ENCODE data around the gene CNGB1.
"Not testable (repeated sequence)": the region's sequence is repeated elsewhere in the genome, so short reads cannot be mapped to it uniquely, and the experiment has no call there.

The CNGB1 gene

DNA sequence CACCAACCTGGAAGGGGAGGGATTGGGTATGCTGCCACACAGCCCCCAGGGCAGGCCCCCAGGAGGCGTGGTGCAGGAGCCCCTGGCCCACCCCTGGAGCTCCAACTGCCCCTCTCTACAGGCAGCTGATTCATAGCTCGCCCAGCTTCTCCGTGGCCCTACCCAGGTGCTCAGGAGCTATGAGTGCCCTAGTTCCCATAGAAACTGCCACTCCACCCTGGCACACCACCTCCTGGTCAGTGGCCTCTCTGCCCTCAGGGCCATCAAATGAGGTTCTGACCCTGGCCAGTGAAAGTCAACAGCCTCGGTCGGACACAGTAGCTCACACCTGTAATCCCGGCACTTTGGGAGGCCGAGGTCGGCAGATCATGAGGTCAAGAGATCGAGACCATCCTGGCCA is 18.0 kb downstream of the CNGB1 start:
- DNase-seq (ENCODE audit: low spot score): no peak

DNA sequence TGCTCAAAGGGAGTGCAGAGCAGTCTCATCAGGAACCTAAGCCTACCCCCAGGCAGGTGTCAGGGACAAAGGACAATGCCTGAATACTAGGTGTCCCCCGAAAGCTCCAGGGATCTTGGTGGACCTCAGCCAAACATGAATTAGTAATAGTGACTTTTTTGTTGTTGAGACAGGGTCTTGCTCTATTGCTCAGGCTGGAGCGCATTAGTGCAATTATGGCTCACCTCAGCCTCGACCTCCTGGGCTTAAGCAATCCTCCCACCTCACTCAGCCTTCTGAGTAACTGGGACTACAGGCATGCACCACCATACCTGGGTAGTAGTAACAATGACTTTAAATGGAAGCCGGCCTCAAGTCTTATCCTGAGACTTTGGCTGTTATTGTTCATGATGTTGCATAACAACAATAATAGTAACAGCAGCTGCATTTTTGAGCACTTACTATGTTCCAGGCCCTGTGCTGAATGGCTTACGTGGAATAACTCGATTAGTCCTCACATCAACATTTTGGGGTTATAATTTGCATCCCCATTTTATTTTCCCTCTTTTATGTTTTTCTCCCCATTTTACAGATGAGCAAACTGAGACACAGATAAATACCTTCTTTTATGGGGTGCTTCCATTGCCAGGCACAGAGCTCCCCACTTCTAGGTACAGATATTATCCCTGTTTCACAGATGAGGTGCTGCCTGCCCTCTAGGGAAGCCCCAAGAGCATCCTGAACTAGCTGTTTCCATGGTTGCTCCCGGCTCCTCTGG is 19.5 kb downstream of the CNGB1 start:
- no peak for DNase-seq (ENCODE audit: low spot score)

DNA sequence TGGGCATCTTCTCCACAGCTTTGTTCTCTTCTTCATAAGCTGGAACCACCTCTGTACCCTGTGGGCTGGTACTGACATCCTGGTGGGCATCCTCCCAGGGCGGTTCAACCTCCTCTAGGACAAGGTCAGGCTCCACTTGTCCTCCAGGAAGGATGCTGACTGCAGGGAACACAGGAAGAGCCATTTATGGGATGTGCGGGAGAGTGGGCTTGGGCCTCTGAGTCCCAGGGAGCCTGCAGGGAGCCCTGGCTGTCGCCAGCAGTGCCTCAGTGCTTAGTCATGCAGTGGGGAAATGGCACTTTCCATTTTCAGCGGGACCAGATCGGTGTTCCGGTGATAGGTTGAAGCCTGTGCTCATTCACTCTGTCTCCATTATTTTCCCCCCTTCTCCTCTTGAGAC is 20.5 kb downstream of the CNGB1 start:
- DNase-seq (ENCODE audit: low spot score): no peak

DNA sequence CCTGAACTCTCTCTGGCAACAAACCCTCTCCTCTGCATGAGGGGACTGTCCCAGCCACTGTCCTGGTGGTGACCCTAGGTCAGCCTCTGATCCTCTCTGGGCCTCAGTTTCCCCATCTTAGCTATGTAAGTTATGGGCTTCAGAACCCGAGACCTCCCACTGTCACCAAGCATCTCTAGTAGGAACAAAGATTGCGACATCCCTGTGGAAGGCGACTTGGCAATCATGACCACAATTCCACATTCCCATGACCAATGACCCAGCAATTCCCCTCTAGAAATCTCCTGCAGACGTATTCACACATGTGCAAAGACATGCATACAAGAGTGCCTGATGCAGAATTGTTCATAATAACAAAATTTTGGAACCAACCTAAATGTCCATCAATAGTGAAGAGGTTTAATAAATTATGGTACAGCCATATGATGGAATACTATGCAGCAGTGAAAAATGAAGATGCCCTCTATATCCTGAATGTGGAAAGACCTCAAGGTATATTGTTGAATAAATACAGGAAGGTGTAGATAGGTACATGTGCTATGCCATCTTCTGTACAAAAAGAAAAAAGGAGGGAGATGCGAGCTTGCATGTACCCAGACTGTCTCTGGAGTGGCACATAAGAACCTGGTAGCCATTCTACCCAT is 21.2 kb downstream of the CNGB1 start:
- DNase-seq (ENCODE audit: low spot score): no peak

DNA sequence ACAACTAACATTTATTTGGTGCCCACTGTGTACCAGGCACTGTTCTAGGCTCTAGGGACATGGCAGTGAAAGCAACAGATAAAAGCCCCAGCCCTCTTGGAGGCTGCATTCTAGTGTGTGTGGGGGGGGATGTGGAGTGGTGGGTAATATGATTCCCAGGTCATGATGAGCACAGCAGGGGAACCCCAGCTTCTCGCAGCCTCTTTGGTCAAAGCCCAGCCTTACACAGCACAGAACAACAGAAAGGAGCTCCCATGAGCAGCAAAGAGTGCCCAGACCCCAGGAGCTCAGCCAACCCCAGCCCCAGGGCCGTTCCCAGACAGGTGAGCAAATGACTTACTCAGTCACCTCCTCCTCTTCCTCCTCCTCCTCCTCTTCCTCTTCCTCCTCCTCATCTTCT is 21.9 kb downstream of the CNGB1 start:
- DNase-seq (ENCODE audit: low spot score): no peak

DNA sequence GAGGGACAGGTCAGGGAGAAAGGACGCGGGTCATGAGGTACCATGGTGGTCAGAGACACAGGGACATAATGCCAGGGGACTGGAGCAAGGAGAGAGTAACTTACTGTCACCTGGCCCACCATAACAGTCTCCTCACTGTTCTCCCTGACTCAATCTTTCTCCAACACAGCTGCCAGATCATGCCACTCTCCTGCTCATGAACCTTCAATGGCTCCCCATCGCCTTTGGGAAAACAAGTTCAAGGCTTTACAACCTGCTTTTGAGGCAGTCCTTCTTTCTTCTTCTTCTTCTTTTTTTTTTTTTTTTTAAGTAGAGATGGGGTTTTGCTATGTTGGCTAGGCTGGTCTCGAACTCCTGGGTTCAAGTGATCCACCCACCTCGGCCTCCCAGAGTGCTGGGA is 22.9 kb downstream of the CNGB1 start:
- DNase-seq (ENCODE audit: low spot score): no peak

DNA sequence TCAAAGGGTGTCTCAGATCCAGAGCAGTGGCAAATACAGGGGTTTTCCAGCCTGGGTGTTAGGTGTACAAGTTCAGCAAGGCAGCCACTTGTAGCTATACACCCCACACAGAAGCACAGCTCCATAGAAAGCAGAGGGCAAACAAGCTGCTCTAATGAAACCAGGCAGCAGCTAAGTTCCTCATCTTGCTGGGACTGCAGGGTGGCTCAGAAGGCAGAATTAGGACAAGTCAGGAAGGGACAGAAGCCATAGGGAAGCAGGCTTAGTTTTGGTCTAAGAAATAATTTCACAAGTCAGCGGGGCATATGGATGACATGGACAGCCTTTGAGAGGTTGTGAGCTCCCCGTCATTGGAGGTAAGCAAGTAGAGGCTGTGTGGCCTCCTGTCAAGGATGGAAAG is 23.7 kb downstream of the CNGB1 start:
- no peak for DNase-seq (ENCODE audit: low spot score)

DNA sequence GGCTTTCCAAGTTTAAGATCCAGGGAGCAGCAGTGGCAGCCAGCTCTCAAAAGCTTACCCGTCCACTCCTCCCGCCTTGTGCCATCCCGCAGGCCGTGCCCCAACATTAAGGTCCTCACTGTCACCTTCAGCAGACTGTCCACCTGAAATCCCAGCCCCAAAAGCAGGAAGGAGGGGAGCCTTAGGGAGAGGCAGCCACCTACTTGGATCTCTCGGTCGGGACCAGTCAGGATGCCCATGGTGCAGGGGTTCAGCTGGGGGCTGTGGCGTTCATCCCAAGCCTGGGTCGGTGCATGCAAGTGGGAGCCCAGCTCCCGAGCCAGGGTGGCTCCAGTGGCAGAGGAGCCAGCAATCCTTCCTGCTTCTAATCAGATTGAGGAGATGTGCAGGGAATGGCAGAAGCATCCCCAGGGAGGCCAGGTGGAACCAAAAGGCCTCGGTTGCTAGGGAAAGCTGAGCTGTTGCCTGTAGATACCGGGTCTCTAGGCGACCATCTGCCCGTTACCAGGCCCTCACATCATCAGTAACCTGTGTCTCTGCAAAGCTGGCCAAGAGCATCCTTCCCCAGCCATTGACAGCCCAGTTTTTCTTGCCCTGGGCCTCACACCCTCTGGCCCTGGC is 24.6 kb downstream of the CNGB1 start:
- no peak for DNase-seq (ENCODE audit: low spot score)

DNA sequence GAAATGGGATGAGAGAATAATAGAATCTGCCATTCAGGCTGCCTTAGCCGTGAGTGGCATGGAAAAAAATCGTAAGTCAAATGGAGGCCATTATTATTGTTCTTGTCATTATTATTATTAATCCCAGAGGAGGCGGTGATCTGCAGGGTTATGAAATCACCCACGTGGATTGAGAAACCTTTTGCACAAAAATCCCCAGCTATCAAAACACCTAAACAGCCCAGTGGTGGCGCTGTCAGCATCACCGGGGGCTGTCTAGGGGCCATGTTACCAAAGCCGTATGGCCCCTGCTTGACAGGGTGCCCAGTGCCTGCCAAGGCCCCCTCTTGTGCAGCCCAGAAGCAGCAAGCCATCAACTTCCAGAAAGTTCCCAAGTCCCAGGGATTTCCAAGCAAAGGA is 25.2 kb downstream of the CNGB1 start:
- DNase-seq (ENCODE audit: low spot score): no peak

DNA sequence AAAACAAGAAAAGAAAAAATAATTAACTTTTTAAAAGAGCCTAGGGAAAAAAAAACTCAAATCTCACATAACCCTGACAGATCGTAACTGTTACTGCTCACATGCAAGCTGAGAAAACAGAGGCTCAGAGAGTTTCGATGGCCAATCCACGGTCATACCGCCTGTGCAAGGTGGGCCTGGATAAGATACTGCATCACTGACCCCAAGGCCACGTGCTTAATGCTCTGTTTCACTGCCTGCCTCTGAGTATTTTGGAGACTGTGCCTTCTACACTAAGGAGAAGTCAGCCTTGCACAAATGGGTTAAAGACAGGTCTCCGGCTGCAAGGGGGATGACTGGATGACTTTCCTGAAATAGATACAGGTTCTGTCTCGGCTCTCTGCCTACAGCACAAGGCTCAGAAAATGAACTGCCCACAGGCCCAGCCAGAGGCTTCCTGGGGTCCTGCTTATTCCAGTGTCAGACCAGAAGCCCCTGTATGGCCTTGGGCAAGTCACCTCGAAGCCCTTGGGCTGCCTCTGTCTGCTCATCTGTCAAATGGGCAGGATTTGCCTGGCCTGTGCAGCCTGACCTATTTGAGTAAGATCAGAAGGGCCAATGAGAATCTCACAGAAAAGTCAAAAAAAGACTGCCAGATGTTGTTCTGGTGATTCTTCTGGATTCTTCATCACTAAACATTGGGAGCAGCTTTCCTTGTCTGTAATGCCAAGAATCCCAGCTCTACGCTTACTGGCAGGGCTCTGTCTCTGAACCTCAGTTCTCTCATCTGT is 25.8 kb downstream of the CNGB1 start:
- no peak for DNase-seq (ENCODE audit: low spot score)

DNA sequence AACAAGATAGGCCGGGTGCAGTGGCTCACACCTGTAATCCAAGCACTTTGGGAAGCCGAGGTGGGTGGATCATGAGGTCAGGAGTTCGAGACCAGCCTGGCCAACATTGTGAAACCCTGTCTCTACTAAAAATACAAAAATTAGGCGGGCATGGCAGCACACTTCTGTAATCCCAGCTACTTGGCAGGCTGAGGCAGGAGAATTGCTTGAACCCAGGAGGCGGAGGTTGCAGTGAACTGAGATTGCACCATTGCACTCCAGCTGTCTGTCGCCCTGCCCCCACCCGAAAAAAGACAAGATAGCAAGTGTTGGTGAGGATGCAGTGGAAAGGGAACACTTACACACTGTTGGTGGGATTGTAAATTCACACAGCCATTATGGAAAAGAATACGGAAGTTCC is 27.5 kb downstream of the CNGB1 start:
- not testable (repeated sequence) for DNase-seq (ENCODE audit: low spot score)

DNA sequence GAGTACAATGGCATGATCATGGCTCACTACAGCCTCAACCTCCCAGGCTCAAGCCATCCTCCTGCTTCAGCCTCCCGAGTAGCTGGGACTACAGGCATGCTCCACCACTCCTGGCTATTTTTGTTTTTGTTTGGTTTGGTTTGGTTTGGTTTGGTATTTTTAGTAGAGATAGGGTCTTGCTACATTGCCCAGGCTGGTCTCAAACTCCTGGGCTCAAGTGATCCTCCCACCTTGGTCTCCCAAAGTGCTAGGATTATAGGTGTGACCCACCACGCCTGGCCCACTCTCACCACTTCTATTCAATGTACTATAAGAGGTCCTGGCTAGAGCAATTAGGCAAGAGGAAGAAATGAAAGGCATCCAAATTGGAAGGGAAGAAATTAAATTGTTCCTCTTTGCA is 29.0 kb downstream of the CNGB1 start:
- DNase-seq (ENCODE audit: low spot score): not testable (repeated sequence)

DNA sequence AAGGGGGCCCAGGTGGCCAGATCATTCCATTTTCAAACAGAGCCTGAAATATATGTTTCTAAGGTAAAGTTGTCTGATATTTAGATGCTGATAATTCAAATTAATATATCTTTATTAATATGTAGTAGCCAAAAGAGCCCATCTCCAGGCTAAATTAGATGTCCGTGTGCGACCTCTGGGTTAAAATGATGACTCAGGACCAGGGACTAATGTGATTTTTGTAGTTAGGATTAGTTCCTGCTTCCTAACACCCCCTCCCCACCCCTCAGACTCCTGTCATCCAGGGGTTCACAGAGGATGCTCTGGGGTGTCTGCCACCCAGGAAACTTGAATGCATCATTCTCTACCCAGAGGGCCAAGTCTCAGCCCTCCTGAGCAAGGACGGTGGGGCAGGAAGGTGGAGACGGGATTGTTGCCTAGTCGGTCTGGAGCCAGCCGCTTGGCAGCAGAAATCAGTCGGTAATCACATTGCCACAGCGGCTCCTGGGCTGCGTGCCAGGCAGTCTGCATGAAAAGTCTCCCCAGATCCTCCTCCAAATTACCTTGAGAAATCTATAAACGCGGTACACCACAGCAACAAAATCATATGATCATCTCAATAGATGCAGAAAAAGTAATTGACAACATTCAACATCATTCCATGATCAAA is 29.8 kb downstream of the CNGB1 start:
- no peak for DNase-seq (ENCODE audit: low spot score)

DNA sequence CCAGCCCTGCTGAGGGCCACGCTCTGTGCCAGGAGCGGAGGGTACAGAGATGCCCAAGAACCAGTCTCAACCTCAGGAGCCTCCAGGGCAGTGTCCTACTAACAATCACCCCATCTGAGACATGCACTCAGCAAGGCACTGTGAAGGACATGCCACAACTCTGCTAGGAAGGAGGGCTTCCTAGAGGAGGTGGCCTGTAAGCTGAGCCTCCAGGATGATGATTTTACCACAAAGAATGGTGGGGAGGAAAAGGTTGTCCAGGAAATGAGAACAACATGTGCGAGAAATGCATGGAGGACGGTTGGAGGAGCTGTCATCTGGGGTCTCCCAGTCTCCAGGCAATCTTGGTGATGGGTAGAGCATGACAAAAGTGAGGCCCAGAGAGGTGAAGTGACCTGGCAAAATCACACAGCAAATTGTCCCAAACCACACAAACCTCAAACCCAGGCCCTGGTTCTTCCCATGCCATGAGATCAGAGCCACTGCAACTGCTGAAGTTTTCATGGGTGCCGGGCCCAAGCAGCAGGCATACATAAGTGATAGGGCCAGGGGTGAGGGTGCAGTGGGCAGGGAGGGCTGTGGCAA is 30.5 kb downstream of the CNGB1 start:
- DNase-seq (ENCODE audit: low spot score): no peak

DNA sequence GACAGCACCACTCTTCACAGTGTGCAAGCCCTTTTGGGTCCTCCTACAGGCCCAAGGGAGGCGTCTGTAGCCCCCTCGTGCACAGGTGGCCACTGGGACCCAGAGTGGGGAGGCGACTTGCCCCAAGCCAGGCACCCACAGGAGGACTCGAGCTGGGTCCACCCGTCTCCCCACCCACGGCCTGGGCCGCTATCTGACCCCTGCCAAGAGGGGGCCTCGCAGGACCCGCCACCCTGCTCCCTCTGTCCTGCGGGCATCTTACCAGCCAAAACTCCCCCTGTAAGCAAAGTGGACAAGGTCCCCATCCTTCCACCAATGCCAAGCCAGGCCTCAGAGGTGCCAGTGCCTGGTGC is 31.1 kb downstream of the CNGB1 start:
- no peak for DNase-seq (ENCODE audit: low spot score)

DNA sequence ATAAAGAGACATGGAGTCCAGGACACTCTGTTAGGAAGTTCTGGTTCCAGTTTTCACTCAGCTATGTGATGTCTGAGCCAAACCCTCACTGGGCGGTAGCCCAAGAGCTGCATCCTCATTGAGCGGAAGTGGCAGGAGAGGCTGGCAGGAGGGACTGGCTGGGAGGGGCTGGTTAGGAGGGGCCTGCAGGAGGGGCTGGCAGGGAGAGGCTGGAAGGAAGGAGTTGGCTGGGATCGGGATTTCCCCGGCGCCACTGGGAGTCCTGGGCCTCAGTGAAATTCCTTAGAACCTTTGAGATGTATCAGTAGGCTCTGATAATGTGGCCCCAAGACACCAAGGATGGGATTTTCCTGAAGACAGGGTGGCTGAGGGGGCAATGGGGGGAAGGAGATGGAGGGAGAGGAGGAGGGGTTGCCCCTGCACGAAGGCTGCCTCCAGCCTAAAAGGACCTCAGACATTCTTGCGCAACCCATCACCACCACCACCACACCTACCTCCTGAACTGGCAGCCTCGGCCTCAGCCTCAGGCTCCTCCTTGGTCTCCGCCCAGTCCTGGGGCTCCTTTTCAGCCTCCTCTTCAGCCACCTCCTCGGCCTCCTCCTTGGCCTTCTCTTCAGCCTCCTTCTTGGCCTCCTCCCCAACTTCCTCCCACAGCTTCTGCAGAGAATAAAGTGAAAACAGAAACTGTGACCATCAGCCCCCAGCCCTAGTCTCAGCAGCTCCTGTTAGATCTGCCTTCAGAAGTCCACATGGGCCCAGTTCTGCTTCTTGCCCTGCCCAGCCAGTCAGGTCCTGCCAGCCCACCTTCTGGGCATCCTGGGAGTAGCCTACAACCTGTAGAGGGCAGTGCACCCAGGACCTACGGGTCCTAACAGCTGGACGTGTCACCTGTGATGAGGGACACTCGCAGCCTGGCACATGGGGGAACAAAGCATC is 31.7 kb downstream of the CNGB1 start:
- no peak for DNase-seq (ENCODE audit: low spot score)

DNA sequence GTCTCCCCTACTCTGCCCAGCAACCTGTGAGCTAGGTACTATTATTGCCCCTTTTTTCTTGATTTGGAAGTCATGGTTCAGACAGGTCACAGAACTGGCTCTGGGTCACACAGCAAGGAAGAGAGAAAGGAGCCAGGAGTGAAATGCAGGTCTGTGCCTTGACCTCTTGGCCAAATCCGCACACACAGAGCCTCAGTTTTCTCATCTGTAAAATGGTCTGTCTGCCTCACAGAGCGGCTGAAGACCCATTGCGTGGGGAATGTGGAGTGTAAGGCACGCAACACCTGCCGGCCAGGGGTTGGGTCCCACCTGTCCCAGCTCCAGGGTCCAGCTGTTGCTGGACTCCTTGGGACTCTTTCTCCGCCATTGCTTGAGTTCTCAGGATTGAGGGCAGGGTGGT is 32.4 kb downstream of the CNGB1 start:
- DNase-seq (ENCODE audit: low spot score): no peak

DNA sequence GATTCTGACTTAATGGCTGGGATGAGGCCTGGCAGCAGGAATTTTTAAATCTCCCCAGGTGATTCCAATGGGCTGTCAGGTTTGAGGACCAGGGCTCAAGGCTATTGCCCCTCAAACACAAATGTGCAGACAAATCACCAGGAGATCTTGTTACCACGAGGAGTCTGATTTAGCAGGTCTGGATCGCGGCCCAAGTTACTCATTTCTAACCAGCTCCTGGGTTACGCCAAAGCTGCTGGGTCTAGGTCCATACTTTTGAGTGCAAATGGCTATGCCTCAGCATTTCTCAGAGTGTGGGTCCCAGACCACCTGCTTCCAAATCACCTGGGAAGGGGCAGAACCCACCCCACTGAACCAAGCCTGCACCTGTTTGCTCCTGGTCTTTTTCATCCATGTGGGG is 33.1 kb downstream of the CNGB1 start:
- no peak for DNase-seq (ENCODE audit: low spot score)

DNA sequence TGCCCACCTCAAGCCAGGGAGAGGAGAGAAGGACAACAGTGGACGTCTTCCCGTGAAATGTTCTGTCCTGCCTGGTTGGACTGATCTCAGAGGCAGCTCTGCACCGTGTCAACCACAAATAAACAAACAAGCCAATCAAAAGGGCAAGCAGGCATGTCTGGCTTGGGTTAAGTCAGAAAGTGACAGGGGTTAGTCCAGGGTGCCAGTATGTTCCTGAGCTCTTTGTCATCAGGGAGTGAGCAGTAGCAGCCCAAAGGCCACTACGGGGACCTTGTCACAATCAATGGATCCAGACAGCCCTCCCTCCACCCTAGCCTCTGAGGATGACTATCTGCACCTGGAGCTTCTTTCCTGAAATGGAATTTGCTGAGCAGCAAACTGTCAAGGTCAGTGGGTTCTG is 35.0 kb downstream of the CNGB1 start:
- no peak for DNase-seq (ENCODE audit: low spot score)

DNA sequence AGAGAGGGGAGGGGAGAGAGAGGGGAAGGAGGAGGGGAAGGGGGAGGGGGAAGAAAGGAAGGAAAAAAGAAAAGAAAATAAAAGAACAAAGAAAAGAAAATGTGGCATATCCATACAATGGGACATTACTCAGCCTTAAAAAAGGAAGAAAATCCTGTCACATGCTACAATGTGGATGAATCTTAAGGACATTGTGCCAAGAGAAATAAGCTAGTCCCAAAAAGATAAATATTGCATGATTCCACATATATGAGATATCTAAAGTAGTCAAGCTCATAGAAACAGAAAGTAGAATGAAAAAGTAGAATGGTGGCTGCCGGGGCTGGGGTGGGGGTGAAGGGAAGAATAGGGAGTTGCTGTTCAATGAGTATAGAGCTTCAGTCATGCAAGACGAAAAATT is 40.4 kb downstream of the CNGB1 start:
- no peak for DNase-seq (ENCODE audit: low spot score)

DNA sequence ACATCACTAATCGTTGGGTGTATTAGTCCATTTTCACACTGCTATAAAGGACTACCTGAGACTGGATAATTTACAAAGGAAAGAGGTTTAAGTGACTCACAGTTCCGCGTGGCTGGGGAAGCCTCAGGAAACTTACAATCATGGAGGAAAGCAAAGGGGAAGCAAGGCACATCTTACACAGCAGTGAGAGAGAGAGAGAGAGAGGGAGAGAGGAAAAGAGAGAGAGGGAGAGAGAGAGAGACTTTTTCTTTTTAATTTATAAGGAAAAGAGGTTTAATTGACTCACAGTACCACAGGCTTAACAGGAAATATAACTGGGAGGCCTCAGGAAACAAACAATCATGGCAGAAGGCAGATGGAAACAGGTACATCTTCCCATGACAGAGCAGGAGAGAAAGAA is 41.7 kb downstream of the CNGB1 start:
- DNase-seq (ENCODE audit: low spot score): no peak
